GM12872 (cell line): ENCODE measurements around the gene LPGAT1.

Source experiments
- TF ChIP-seq, protein P1 (sequence below): IDR thresholded peaks from 3 replicates; pipeline ENCODE4 v1.5.1; 2011; ENCODE audit warnings: low read depth, mild to moderate bottlenecking, low read length, moderate library complexity; ENCODE audit not compliant: insufficient read depth

Gene LPGAT1

DNA sequence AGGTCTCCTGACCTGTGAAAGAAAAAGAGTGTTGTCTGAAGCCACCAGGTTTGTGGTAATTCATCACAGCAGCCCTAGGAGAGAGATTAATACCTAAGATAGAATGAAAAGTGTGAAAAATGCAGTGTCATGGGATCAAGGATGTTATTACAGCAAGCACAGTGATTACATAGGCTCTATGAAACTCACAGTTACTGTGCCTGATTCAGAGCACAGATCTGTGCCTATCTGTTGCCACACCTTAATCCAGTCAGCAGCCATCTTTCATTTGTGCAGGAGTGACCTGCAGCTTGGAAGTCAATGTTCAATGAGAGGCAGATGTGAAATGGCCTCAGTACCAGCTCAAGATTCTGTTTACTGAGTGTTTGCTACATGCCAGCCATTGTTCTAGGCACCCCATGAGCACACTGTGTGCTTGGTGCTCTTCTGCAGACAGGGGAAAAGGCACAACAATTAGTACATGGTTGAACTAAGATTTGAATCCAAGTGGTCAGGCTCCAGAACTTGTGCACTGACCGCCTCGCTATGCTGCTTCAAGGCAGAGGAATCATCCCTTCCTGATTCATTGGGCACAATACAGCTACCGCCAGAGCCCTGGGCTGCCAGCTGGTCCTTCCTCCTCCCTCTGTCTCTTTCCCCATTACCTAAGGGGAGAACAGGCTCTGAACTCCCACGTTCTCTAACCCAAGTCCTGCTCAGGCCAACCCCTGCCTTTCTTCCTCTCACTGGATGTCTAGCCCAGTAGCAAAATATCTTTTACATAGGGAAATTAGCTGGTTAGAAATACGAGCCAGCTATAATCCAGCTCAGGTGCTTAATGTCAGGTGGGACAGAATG is 98.9 kb downstream of the LPGAT1 start:
- TF ChIP-seq, protein P1, sequence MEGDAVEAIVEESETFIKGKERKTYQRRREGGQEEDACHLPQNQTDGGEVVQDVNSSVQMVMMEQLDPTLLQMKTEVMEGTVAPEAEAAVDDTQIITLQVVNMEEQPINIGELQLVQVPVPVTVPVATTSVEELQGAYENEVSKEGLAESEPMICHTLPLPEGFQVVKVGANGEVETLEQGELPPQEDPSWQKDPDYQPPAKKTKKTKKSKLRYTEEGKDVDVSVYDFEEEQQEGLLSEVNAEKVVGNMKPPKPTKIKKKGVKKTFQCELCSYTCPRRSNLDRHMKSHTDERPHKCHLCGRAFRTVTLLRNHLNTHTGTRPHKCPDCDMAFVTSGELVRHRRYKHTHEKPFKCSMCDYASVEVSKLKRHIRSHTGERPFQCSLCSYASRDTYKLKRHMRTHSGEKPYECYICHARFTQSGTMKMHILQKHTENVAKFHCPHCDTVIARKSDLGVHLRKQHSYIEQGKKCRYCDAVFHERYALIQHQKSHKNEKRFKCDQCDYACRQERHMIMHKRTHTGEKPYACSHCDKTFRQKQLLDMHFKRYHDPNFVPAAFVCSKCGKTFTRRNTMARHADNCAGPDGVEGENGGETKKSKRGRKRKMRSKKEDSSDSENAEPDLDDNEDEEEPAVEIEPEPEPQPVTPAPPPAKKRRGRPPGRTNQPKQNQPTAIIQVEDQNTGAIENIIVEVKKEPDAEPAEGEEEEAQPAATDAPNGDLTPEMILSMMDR = no peak

DNA sequence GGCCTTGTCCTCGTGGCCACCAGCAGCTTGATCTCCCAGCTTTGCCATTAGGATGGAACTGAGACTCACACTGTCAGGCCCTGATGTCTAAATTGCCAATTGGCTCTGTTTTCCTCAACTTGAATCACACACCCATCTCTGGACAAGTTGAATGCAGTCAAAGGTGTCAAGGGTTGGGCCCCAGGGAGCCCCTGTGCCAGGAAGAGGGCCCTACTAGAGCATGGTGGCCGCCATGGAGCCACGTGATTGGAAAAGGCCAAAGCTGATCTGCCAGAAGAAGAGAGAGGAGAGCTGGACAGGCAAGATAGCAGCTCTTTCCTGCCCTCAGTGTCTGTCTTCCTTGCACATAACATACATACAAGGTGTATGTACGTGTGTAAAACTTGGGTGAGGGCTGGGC is 100.2 kb downstream of the LPGAT1 start:
- TF ChIP-seq, protein P1 = no peak

DNA sequence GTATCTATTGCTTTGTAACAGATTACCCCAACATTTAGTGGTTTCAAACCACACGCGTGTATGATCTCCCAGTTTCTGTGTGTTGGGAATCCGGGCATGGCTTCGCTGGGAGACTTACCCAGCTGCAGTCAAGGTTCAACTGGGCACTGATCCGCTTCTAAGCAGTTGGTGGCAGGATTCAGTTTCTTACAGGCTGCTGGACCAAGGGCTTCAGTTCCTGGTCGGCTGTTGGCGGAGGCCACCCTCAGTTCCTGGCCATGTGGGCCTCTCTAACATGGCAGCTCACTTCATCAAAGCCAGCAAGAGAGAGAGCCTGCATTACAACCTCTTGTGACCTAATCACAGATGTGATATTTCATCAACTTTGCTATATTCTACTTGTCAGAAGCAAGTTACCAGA is 101.3 kb downstream of the LPGAT1 start:
- TF ChIP-seq, protein P1 = no peak

DNA sequence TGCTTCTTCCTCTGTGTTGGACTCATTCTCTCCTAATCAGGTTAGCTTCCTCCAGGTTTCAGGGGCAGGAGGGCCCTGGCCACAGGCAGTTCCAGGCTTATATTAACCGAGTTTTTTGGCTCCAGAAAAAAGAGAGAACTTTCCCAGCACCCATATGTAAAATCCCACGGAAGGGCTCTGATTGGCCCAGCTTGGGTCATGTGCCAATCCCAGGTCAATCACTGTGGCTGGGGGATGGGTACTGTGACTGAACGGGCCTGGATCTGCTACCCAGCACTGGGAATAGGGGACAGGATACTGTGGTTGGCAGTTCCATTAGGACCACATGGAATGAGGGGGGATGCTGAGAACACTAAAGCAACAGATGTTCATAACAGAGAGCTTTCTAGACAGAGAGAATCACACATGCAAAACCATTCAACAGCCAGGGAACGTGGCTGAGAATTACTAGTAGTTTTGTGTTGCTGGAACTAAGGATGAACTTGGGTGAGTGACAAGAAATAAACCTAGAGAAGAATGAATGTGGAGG is 104.0 kb downstream of the LPGAT1 start:
- TF ChIP-seq, protein P1 = no peak

DNA sequence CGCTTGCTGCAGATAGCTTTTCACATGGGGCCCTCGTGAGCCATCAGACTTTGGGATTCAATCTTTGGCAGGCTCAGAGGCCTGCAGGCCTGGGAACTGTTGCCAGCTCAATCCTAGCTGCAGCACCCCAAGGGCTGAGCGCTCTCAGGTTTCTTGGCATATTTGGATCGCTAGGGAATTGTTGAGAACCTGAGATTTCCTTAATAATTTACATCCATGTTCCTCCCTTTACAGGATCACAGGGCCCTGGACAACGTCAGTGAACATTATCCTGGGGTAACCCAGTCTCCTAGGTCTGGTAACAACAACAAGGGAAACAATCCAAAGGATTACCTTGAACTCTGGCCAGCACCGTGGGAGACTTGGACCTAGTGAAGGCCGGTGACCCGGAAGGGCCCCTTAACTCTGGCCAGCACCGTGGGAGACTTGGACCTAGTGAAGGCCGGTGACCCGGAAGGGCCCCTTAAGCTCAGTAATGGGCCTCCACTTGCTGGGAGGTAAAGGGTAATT is 105.8 kb downstream of the LPGAT1 start:
- TF ChIP-seq, protein P1 = no peak

DNA sequence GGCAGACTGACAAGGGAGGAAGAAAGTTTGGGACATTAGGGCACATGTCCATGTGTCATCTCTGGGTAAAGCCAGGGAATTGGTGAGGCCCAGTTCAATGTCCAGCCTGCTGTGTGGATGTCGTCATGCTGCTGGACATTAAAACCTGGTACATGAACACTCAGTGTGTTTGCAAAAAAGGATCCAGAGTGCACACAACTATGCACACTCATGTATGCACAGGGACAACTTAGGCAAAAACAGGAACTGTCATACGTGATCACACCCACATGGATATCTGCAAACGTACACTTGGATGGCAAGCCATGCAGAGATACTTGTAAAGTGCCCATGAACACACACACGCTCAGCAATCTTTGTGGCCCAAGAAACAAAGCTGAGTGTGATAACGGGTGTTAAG is 107.3 kb downstream of the LPGAT1 start:
- TF ChIP-seq, protein P1 = no peak

DNA sequence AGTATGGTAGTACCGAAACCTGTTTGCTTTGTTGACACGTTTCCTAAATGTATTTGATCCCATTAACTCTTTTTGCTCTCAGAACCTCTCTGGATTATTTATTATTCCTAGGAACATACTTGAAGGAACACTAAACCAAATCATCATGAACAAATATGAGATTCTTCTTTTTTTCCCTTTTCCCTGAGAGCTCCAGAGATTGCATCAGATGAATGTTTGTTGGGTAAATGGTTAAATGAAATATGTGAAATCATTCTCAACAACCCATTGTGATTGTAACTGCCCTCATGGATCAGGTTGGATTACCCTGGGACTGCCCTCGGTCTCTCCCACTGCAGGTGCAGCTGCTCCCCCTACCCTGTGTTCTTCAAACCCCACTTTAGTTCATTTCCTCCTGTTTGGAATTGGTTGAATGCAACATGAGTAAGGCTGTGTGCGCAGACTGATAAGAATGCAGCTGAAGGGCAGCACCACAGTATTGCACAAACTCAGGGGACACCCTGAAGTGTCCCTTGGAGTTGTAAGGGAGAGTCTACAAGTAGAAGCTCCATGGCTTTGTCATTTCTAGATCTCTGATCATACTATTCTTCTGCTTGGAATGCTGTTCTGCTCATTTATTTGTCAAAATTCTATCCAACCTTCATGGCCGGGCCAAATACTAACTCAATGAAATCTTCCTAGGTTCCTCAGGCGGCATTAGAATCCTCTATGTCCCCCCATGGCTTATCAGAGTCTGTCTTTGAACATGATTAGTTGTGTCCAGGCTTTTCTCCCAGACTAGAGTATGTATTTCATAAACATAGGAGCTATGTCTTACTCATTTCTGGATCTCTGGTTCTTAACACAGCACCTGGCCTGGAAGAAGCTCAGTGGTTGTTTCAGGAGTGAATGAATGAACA is 108.0 kb downstream of the LPGAT1 start:
- TF ChIP-seq, protein P1 = no peak
